Measurements from ENCODE around the gene PLCD4.

GRCh38 chr2:218659258-218659987 lies 51.7 kb downstream of the PLCD4 start, which contains the start of the genes BCS1L and ZNF142:
- TF ChIP-seq CTCF (IDR thresholded peaks at IDR 0.05): no peak
- TF ChIP-seq POLR2AphosphoS5 (IDR thresholded peaks at IDR 0.05; ENCODE audit: low read depth, low read length): peak; percentile 76; the same call in 1 of the 2 replicates
- no peak for TF ChIP-seq MEF2A (IDR thresholded peaks at IDR 0.05; ENCODE audit: borderline replicate concordance, low read depth)
- TF ChIP-seq, protein P1, sequence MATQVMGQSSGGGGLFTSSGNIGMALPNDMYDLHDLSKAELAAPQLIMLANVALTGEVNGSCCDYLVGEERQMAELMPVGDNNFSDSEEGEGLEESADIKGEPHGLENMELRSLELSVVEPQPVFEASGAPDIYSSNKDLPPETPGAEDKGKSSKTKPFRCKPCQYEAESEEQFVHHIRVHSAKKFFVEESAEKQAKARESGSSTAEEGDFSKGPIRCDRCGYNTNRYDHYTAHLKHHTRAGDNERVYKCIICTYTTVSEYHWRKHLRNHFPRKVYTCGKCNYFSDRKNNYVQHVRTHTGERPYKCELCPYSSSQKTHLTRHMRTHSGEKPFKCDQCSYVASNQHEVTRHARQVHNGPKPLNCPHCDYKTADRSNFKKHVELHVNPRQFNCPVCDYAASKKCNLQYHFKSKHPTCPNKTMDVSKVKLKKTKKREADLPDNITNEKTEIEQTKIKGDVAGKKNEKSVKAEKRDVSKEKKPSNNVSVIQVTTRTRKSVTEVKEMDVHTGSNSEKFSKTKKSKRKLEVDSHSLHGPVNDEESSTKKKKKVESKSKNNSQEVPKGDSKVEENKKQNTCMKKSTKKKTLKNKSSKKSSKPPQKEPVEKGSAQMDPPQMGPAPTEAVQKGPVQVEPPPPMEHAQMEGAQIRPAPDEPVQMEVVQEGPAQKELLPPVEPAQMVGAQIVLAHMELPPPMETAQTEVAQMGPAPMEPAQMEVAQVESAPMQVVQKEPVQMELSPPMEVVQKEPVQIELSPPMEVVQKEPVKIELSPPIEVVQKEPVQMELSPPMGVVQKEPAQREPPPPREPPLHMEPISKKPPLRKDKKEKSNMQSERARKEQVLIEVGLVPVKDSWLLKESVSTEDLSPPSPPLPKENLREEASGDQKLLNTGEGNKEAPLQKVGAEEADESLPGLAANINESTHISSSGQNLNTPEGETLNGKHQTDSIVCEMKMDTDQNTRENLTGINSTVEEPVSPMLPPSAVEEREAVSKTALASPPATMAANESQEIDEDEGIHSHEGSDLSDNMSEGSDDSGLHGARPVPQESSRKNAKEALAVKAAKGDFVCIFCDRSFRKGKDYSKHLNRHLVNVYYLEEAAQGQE (IDR thresholded peaks at IDR 0.05; ENCODE audit: low read depth, low read length): no peak
- TF ChIP-seq RAD21 (IDR thresholded peaks at IDR 0.05; ENCODE audit: low read length): no peak
- TF ChIP-seq RFX5 (IDR thresholded peaks at IDR 0.05; ENCODE audit: low read length): no peak
- peak; percentile 97 for TF ChIP-seq MAX (IDR thresholded peaks at IDR 0.05; ENCODE audit: low read depth)
- TF ChIP-seq, protein P2, sequence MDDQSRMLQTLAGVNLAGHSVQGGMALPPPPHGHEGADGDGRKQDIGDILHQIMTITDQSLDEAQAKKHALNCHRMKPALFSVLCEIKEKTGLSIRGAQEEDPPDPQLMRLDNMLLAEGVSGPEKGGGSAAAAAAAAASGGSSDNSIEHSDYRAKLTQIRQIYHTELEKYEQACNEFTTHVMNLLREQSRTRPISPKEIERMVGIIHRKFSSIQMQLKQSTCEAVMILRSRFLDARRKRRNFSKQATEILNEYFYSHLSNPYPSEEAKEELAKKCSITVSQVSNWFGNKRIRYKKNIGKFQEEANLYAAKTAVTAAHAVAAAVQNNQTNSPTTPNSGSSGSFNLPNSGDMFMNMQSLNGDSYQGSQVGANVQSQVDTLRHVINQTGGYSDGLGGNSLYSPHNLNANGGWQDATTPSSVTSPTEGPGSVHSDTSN (IDR thresholded peaks at IDR 0.05): peak; percentile 64
- TF ChIP-seq, protein P3, sequence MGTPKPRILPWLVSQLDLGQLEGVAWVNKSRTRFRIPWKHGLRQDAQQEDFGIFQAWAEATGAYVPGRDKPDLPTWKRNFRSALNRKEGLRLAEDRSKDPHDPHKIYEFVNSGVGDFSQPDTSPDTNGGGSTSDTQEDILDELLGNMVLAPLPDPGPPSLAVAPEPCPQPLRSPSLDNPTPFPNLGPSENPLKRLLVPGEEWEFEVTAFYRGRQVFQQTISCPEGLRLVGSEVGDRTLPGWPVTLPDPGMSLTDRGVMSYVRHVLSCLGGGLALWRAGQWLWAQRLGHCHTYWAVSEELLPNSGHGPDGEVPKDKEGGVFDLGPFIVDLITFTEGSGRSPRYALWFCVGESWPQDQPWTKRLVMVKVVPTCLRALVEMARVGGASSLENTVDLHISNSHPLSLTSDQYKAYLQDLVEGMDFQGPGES (IDR thresholded peaks at IDR 0.05; ENCODE audit: low read depth, low read length): no peak
- peak; percentile 57; the same call in 1 of the 2 replicates for TF ChIP-seq TAF1 (IDR thresholded peaks at IDR 0.05; ENCODE audit: borderline replicate concordance, low read depth, low read length)

All from SK-N-SH (cell line).